Coronary artery (tissue), 2 donors: ENCODE measurements around the gene SPRR3.

Experiments
- DNase-seq: peaks from one replicate; pipeline ENCODE4 v3.0.0-alpha.2; 2017; ENCODE audit warnings: low spot score
- H3K27ac ChIP-seq, 2 donors: fragments of 200-600 bp; sonication (generic); one replicate each; pipeline ENCODE4 v1.5.1; 2016 to 2019
- H3K4me3 ChIP-seq: fragments of 200-600 bp; sonication (generic); 2 replicates; pipeline ENCODE4 v1.5.1; 2016; ENCODE audit warnings: mild to moderate bottlenecking, moderate library complexity
- TF ChIP-seq, protein P1 (sequence below): fragments of 200-600 bp; sonication (generic); IDR thresholded peaks from one replicate; pipeline ENCODE4 v1.5.1; 2019; ENCODE audit warnings: antibody characterized with exemption

SPRR3 gene

DNA sequence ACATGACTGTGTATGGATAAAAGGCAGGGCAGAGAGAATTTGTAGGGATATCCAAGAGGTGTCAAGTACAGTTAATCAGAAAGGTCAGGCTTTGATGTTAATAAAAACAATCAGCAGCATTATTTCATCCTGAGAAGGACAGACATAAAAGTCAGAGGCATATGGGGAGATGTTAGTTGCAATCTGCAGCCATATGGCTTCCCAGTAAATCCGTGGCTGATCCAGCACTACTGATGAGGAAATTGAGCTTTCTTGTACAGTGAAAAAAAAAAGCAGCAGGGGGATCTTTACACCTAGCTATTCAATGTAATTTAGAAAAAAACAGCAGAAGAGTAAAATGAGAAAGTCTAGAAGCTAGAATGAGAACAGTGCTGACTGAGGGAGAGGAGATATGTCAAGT, 27.2 kb downstream of the SPRR3 start:
- TF ChIP-seq, protein P1, sequence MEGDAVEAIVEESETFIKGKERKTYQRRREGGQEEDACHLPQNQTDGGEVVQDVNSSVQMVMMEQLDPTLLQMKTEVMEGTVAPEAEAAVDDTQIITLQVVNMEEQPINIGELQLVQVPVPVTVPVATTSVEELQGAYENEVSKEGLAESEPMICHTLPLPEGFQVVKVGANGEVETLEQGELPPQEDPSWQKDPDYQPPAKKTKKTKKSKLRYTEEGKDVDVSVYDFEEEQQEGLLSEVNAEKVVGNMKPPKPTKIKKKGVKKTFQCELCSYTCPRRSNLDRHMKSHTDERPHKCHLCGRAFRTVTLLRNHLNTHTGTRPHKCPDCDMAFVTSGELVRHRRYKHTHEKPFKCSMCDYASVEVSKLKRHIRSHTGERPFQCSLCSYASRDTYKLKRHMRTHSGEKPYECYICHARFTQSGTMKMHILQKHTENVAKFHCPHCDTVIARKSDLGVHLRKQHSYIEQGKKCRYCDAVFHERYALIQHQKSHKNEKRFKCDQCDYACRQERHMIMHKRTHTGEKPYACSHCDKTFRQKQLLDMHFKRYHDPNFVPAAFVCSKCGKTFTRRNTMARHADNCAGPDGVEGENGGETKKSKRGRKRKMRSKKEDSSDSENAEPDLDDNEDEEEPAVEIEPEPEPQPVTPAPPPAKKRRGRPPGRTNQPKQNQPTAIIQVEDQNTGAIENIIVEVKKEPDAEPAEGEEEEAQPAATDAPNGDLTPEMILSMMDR = no peak
- no peak for DNase-seq
- Histone ChIP-seq H3K4me3 (no peak overlapping the region), H3K27ac (no peak overlapping the region)

DNA sequence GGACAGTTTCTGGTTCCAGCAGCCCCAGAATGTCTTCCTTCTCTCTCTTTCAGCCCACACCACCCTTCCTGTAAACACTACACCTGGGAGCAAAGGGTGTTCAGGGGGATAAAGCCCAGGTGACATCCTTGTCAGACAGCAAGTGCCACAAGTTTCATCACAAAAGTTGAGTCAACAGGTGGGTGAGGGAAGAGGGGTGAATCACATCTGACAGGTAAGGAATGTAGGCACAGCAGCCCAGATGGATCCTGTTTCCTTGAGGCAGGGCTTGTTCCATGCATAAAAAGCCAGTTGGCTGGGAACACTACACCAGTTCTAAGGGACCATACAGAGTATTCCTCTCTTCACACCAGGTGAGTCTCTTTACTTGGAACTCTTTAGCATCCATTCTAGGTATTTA, 29.3 kb downstream of the SPRR3 start, which contains the start of gene SPRR1B:
SPRR1B (plus strand) TSS at position 309 of the 400 bp plus-strand sequence. CDS start 1,143 bp downstream, outside the sequence.
- TF ChIP-seq, protein P1 = no peak
- DNase-seq = no peak
- no peak within 1 kb of the TSS for H3K27ac ChIP-seq
- no peak within 1 kb of the TSS for H3K4me3 ChIP-seq

DNA sequence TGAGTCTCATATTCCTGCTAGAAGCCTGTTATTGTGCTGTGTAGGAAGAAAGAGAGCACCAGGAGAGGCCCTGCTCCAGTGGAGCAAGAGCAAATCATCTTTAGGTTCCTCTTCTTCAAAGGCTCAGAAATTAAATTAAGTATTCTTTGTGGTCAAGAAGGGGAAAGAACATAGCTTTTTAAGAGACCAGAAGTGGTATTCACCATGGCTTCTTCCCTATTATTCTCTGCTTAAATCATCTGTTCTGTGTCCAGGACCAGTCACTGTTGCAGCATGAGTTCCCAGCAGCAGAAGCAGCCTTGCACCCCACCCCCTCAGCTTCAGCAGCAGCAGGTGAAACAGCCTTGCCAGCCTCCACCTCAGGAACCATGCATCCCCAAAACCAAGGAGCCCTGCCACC, 30.5 kb downstream of the SPRR3 start:
- TF ChIP-seq, protein P1 = no peak
- no peak for DNase-seq
- Histone ChIP-seq H3K27ac (no peak overlapping the region), H3K4me3 (no peak overlapping the region)

DNA sequence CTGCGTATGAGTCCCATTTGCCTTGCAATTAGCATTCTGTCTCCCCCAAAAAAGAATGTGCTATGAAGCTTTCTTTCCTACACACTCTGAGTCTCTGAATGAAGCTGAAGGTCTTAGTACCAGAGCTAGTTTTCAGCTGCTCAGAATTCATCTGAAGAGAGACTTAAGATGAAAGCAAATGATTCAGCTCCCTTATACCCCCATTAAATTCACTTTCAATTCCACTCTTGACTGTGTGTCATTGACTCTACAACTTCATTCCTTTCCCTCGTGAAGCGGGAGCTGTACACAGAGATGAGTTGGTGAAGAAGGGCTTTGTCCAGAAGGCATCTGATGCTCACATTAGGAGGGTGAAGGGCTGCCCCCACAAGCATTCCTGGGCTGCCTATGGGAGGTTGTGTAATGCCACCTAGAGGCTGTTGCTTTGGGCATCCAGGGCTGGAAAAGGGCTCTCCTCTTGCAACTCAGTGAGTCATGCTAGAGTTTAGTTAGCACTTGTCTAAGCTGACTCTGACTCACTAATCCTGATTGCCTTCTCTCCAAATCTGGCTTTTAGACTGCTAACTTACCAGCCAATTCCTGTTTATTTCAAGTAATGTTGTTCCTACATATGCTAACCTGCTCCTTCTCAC, 31.2 kb downstream of the SPRR3 start:
- TF ChIP-seq, protein P1 = no peak

DNA sequence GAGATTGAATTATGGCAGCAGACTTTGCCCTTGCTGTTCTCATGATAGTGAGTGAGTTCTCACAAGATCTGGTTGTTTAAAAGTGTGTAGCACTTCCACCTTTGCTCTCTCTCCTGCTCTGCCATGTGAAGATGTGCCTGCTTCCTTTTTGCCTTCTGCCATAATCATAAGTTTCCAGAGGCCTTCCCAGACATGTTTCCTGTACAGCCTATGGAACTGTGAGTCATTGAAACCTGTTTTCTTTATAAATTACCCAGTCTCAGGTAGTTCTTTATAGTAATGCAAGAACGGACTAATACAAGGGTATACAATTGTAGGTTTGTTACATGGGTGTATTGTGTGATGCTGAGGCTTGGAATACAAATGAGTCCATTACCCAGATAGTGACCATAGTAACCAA, 33.7 kb downstream of the SPRR3 start:
- no peak overlapping the region for H3K27ac ChIP-seq
- TF ChIP-seq, protein P1 = no peak
- DNase-seq = no peak
- H3K4me3 ChIP-seq = no peak overlapping the region

More for the DNA sequence above, 31.2 kb downstream of the SPRR3 start:
- Histone ChIP-seq H3K4me3 (no peak overlapping the region), H3K27ac (no peak overlapping the region)
- no peak for DNase-seq

DNA sequence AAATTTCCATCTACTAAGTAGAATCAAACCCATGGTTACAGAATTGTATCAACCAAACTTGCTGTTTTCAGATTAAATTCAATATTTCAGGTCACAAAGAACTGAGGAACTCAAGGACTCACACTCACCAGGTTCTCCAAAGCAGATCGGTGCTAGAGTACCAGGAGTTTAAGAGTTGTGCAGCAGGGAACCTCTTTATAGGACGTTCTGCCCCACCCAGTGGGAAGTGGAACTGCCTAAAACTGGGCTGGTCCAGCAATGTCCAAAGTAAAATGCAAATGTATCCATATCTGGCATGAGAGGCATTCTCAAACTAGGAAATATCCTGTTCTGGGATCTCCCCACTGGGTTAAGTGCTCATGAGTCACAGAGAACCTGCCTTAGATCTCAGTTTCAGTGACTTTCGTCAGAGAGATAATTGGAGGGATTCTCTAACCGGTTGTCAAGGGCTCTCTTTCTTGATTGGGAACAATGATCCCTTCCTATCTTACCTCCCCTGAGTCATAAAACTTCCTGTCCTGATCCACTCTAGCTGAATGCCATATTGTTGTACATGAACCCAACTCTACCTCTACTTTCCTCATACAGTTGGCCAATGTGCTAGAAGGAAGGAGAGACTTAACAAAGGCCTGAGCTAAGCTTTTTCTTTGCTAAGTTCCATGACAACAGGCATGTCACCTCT, 39.5 kb downstream of the SPRR3 start, which contains the start of gene SPRR2D:
SPRR2D (minus strand) TSS at position 171 of the 682 bp plus-strand sequence. CDS start 774 bp downstream, outside the sequence.
- H3K27ac ChIP-seq = no peak within 1 kb of the TSS
- H3K4me3 ChIP-seq = no peak within 1 kb of the TSS
- TF ChIP-seq, protein P1 = no peak
- DNase-seq = no peak

DNA sequence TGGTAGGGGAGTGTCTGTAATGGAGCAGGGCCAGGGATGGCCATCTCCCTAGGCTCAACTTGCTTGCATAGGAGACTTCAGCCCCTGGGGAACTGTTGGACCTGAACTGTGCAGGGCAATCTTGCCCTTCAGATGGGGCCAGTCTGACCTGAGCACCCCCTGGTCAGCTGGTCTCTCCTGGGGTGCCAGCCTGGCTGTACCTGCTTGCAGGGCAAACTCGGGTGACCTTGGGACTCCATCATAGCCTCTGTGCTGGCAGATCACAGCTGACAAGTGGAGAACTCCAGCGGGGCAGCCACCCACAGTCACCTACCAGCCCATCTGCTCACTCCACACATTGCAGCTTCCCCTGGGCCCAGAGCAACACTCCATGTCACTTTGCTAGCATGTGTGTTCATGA, 47.7 kb downstream of the SPRR3 start:
- Histone ChIP-seq H3K27ac (no peak overlapping the region), H3K4me3 (no peak overlapping the region)
- TF ChIP-seq, protein P1 = no peak
- no peak for DNase-seq
